ENCODE measurements around the gene WRAP73.

The WRAP73 gene

DNA sequence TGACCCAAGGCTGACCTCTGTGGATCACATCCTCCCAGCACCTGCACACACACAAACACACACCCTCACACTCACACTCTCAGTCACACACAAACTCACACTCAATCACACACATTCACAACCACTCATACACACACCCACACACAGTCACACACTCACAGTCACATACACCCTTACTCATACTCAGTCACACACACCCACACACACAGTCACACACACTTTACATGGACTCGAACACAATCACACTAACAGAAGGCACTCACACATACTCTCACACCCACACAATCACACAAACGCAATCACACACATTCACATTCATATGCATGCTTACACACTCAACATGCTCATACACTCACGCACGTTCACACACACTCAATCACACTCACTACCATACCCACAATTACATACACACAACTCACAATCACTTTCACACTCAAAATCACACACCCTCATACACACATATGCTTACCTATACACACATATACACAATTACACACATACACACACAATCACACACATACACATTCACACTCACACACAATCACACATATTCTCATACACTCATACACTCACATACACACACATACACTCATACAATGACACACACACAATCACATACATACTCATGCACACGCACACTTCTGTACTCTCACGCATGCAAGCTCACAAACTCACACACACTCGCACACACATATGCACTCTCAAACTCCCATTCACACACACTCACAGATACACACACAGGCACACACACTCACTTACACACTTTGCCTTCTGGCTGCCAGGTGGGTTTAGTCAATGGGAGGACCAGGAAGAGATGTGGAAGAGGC is 44.7 kb downstream of the WRAP73 start:
- TF ChIP-seq, protein P1, sequence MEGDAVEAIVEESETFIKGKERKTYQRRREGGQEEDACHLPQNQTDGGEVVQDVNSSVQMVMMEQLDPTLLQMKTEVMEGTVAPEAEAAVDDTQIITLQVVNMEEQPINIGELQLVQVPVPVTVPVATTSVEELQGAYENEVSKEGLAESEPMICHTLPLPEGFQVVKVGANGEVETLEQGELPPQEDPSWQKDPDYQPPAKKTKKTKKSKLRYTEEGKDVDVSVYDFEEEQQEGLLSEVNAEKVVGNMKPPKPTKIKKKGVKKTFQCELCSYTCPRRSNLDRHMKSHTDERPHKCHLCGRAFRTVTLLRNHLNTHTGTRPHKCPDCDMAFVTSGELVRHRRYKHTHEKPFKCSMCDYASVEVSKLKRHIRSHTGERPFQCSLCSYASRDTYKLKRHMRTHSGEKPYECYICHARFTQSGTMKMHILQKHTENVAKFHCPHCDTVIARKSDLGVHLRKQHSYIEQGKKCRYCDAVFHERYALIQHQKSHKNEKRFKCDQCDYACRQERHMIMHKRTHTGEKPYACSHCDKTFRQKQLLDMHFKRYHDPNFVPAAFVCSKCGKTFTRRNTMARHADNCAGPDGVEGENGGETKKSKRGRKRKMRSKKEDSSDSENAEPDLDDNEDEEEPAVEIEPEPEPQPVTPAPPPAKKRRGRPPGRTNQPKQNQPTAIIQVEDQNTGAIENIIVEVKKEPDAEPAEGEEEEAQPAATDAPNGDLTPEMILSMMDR (IDR thresholded peaks at IDR 0.05; ENCODE audit: low read depth, low read length, missing control alignments), result no peak
- H3K4me3 ChIP-seq (ENCODE audit: low read depth, low read length), result no peak overlapping the region
- DNase-seq (ENCODE audit: low read depth), result no peak

DNA sequence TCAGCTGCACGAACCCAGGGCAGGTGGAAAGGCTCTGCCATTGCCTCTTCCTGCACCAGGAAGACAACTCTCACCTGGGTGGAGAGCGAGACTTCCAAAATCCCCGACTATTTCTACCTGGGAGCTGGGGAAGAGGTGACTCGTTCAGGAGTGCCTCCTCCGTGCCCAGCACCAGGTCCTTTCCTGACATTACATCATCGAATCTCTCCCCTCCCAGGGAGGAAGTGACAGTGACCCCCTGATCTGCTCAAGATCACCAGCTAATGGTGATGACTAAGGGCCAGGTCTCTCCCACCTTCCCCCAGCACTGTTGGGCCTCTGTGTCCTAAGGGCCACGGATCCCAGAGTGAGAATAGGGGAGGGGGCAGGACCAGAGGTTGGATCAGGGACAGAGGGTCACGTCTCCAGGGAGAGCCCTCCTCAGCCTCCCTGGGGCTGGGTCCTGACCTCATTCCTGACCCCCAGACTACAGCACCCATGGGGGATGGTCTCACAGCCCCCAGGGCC is 45.4 kb downstream of the WRAP73 start:
- no peak for DNase-seq (ENCODE audit: low read depth)
- TF ChIP-seq, protein P1 (IDR thresholded peaks at IDR 0.05; ENCODE audit: low read depth, low read length, missing control alignments), result no peak
- no peak overlapping the region for H3K4me3 ChIP-seq (ENCODE audit: low read depth, low read length)

DNA sequence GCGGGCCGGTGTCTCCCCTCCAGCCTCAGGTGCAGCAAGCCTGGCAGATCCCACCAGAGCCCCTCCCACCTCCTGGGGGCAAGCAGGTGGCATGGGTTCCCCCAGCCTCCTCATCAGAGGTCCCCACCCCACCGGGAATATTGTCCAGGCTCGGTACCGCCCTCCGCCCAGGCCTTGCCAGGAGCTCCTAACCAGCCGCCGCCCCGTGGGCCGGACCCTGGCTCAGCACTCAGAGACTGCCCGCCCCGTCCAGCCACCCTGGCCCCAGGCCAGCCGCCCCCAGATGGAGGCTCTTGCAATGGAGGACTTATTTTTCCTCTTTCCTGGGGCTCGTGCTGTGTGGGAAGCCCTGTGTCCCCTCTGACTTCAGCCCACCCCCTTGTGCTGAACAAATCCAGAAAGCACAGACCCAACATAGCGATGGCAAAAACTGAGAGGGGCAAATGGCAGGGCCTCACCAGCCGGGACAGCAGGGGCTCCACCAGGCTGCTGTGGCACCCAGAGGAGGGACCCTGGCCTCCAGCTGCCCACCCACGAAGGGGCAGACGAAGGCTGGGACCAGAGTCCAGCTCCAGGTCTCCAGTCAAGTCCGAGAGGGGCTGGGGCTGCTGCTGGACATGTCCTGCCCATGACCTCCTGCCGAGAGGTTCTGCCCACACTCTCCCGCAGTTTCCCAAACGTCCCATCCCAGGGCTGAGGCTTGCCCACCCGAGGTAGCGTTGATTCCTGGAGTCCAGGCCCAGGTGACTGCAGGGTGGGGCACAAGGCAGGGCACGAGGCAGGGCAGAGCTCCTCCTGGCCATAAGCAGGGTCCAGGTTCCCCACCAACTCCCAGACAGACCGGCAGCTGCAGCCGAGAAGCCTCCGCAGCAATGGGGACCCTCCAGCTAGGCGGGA is 46.1 kb downstream of the WRAP73 start:
- H3K4me3 ChIP-seq (ENCODE audit: low read depth, low read length), result no peak overlapping the region
- DNase-seq (ENCODE audit: low read depth), result no peak
- TF ChIP-seq, protein P1 (IDR thresholded peaks at IDR 0.05; ENCODE audit: low read depth, low read length, missing control alignments), result no peak

DNA sequence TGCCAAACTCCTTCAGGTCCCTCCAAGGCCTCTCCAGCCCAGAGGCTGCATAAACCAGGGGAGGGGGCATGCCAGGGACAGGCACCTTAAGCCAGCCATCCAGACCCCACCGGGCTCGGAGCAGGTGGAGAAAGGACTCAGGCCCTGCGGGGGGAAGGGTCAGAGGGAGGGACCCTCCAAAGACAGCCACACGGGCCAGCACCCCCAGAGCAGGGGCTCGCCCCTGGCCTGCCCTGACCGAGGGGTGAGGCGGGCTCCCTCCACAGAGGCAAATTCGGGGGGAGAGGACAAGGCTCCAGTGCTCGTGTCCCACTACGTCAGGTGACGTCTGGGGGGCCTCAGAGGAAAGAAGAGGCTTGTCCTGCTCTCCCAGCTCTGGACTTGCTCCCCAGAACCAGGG is 46.7 kb downstream of the WRAP73 start:
- DNase-seq (ENCODE audit: low read depth), result no peak
- TF ChIP-seq, protein P1 (IDR thresholded peaks at IDR 0.05; ENCODE audit: low read depth, low read length, missing control alignments), result no peak
- no peak overlapping the region for H3K4me3 ChIP-seq (ENCODE audit: low read depth, low read length)

DNA sequence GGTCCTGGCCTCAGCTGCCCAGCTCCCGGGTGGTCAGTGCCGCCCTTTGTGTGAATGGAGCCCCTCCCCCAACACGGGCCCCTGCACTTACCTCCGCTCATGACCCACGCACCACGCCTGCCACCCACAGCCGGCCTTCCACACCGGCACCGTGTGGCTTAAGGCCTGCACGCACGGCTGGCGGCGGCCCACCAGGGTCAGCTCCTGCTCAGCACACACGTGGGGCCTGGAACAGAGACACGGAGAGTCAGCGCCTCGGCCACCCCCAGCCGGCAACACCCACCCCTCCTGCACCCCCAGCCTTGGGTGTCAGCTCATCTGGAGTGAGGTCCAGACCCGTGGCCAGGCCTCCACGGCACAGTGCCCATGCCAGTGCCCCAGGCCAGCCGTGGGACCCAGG is 47.5 kb downstream of the WRAP73 start:
- H3K4me3 ChIP-seq (ENCODE audit: low read depth, low read length), result no peak overlapping the region
- no peak for DNase-seq (ENCODE audit: low read depth)
- TF ChIP-seq, protein P1 (IDR thresholded peaks at IDR 0.05; ENCODE audit: low read depth, low read length, missing control alignments), result no peak

DNA sequence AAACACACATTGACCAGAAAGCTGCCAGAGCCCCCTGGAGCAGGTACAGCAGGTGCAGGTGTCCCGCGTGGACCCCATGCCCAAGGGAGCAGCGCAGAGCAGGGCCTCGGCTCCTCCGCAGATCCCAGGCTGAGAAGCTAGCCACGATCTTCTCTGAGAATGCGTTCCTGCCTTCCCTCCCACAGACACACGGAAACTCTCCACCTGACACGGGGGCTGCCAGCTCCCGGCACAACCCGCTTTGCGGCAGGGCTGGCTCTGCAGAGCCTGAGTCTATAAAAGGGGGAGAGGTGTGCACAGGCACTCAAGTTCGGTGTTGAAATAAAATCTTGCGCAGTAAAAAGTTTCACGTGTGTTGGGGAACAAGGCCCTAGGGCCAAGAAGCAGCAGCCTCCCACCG is 48.2 kb downstream of the WRAP73 start:
- no peak overlapping the region for H3K4me3 ChIP-seq (ENCODE audit: low read depth, low read length)
- TF ChIP-seq, protein P1 (IDR thresholded peaks at IDR 0.05; ENCODE audit: low read depth, low read length, missing control alignments), result no peak
- DNase-seq (ENCODE audit: low read depth), result no peak

Measured in GM12864 (cell line).